SK-N-SH treated with all-trans-retinoic acid at 6 μM for 48 hours (cell line): ENCODE data around the gene KIR2DL3.

ENCODE experiments used
- BACH2 ChIP-seq: fragments of 250-450 bp; sonication (Bioruptor Pico); IDR thresholded peaks from 2 replicates; pipeline ENCODE4 v1.9.0; 2021; ENCODE audit warnings: mild to moderate bottlenecking, borderline replicate concordance
- PATZ1 ChIP-seq: fragments of 250-450 bp; sonication (Bioruptor Pico); IDR thresholded peaks from 2 replicates; pipeline ENCODE4 v1.8.0; 2020; ENCODE audit warnings: mild to moderate bottlenecking, moderate library complexity, borderline replicate concordance
- PPARA ChIP-seq: fragments of 250-450 bp; sonication (Bioruptor Pico); IDR thresholded peaks from 2 replicates; pipeline ENCODE4 v1.5.0; 2020; ENCODE audit warnings: mild to moderate bottlenecking, borderline replicate concordance
- TOX ChIP-seq: fragments of 250-450 bp; sonication (Bioruptor Pico); IDR thresholded peaks from 2 replicates; pipeline ENCODE4 v1.8.0; 2021; ENCODE audit warnings: mild to moderate bottlenecking, moderate library complexity, borderline replicate concordance
- TSHZ2 ChIP-seq: fragments of 250-450 bp; sonication (Bioruptor Pico); IDR thresholded peaks from 2 replicates; pipeline ENCODE4 v1.5.0; 2020; ENCODE audit warnings: mild to moderate bottlenecking, moderate library complexity
- ZFP30 ChIP-seq: fragments of 450-650 bp; formaldehyde crosslinking; IDR thresholded peaks from 2 replicates; pipeline ENCODE4 v1.5.0; 2022; ENCODE audit warnings: mild to moderate bottlenecking, moderate library complexity
- ZNF565 ChIP-seq: fragments of 450-650 bp; formaldehyde crosslinking; conservative IDR thresholded peaks from 2 replicates; pipeline ENCODE4 v1.5.0; 2020; ENCODE audit warnings: low read depth, mild to moderate bottlenecking, moderate library complexity
- ZNF8 ChIP-seq: fragments of 450-650 bp; formaldehyde crosslinking; IDR thresholded peaks from 2 replicates; pipeline ENCODE4 v1.5.0; 2020; ENCODE audit warnings: mild to moderate bottlenecking, moderate library complexity

- no peak for TF ChIP-seq BACH2 (CRISPR knock-in tag)
- TF ChIP-seq PPARA (CRISPR knock-in tag), result no peak
- no peak for TF ChIP-seq PATZ1 (CRISPR knock-in tag)
- no peak for TF ChIP-seq TOX (CRISPR knock-in tag)
- TF ChIP-seq TSHZ2 (CRISPR knock-in tag), result no peak
- TF ChIP-seq ZFP30 (CRISPR knock-in tag), result no peak
- no peak for TF ChIP-seq ZNF565 (CRISPR knock-in tag)
- TF ChIP-seq ZNF8 (CRISPR knock-in tag), result no peak
Measured at GRCh38 chr19:54727562-54727961, 10.8 kb upstream of the KIR2DL3 start.
